NK-92 (cell line): ENCODE results near the gene MICALL2.

Experiments
- DNase-seq: peaks from one replicate; lab custom pipeline; 2025; ENCODE audit not compliant: unreplicated experiment; lab: John Stamatoyannopoulos, UW

Gene MICALL2

GRCh38 chr7:1396195-1396594 is 63.1 kb downstream of the MICALL2 start:
- DNase-seq: no peak

DNA sequence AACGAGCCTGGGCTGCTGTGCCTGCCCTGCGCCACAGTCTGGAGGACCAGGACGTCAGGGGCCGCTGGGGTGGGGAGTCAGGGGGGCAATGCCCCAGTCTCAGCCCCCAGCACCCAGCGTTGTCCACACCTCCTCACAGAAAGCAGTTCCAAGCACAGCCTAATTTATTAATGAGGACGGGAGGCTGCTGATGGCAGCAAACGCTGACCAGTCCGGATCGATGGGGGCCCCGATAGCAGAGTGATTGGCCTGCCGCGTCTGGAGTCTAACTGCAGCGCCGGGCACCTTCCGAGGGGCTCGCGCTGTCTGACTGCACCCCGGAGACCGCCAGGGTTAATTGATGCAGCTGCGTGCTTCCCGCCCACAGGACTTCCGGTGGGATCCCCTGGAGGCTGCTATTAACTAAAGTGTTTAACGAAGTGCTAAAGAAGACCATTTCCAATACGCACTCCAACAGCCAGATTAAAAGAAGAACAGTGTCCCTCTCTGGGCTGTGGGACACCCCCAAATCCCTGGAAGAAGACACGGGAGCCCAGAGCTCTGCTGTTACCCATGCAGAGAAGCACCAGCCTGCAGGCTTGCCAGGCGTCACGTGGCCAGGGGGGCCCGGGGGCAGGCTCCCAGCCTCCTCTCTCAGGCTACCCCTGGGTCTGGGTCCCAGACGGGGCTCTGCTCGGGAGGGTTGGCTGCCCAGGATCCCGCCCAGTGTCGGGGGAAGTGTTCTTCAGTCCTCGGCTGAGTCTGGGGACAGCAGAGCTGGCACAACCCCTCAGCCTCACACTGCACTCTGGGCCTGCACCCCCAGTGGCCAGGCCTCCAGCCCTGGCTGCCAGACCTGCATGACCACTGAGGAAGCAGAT is 63.8 kb downstream of the MICALL2 start:
- DNase-seq: no peak

DNA sequence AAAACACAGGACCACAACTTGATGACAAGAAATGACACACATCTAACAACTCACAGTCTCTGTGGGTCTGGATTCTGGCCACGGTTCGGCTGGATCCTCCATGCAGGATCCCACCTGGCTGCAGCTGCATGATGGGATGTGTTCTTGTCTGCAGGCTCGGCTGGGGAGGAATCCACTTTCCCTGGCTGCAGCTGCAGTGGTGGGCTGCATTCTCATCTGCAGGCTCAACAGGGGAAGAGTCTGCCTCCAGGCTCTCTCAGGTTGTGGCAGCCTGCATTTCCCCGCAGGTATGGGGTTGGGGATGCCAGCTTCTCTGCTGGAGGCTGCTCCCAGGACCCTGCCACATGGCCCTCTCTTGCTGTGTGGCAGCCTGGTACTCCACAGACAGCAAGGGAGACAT is 64.9 kb downstream of the MICALL2 start:
- DNase-seq: no peak

DNA sequence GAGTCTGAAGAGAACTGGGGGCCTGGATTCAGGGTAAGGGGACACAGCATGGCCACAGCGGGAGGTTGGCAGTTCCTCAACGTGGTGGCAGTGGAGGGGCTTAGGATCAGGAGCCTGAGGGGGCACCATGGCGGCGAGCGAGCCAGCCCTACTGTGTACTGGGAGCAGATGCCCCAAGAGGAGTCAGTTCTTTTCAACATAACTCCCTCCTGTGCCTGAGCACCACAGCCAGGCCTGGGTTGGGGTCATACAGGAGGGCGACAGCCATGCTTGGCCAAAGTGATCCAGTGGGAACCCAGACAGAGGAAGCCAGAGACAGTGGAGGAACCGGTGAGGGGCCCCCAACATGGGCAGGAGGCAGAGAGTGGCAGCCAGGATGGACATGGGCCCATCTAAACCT is 65.8 kb downstream of the MICALL2 start:
- DNase-seq: no peak

DNA sequence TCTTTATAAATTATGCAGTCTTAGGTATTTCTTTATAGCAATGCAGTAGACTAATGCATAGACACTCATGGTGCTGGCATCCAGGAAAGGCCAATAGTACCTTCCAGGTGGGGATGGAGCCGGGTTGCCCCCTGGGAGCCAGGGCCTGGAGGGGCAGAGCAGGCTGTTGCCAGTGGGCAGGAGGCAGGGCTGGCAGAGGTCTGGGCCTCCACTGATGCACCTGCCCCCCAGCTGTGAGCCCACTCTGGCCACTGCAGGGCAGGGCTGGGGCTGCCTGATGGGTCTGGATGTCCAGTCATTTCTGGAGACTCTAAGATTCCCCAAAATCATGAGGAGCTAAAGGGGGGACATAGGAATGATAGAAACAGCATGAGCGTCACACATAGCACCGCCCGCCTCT is 66.7 kb downstream of the MICALL2 start:
- no peak for DNase-seq

DNA sequence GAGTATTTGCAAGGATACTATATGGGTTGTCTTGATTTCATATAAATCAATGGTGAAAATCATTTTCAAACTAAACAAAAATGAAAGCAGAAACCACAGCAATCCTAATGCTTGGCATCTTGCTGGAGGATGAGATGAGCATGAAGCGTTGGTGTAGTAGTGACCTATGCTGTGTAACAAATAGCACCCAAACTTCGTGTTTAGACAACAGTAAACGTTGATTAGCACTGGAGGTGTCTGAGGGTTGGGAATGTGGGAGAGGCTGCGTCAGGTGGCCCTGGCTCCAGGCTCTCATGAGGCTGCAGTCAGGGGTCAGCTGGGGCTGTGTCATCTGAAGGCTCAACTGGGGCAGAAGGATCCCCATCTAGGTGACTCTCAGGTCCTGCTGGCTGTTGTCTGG is 67.8 kb downstream of the MICALL2 start:
- DNase-seq: no peak

- DNase-seq: no peak
These were observed 70.5 kb downstream of the MICALL2 start for GRCh38 chr7:1388703-1389335.

- DNase-seq: no peak
These were observed 71.1 kb downstream of the MICALL2 start for GRCh38 chr7:1388021-1388702.

DNA sequence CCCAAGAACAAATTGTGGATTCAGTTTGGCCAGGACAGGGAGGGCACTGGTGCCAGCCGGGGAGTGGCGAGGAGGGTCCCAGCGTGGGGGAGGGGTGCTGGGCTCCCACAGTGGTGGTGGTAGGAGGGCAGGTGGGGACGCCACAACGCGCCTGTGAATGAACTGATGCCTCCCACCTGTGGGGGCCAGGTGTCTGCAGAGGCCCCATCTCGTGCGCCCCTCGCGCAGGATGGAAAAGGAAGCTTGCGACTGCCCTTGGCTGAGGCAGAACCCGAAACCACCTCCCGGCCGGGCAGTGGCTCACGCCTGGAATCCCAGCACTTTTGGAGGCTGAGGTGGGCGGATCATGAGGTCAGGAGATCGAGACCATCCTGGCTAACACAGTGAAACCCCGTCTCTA is 72.0 kb downstream of the MICALL2 start:
- no peak for DNase-seq

GRCh38 chr7:1386623-1387220 is 72.5 kb downstream of the MICALL2 start:
- DNase-seq: no peak

- no peak for DNase-seq
These were observed 73.3 kb downstream of the MICALL2 start for GRCh38 chr7:1385809-1386622.

DNA sequence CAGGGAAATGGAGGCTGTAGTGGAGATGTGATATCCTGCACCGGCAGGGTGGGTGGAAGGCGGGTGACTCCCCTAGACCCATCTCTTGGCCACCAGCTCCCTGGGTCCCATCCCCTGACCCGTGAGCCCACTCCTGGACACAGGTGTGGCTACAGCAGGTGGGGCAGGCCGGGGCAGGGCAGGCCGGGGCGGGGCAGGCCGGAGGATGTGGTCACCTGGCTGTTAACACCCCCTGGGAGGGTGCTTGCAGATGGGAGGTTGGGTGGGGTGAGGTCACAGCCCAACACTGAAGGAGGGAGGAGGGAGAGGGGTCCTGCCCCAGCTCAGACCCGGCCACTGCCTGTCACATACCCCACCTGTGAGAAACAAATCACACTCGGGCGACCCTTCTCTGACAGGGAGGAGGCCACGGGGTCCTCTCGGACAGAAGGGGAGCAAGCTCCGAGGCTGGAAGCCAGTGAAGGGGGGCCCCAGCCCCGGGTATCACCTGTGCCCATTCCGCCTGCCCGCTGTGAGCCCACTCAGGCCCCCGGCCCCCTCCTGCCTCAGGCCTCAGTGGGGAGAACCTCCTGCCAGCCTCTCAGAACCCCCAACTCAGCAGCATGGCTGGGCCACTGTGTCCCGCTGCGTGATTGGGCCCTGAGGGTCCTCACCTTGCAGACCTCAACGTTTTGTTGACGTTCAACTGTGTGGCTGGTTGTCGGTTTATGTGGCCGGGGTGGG is 74.0 kb downstream of the MICALL2 start:
- no peak for DNase-seq
